ENCODE measurements around the gene TBC1D20. TPM values are rescaled to one million over a fixed set of nuclear protein-coding genes. Genes with fewer than 3 reads are reported as not detected.

The TBC1D20 gene
- polyA plus RNA-seq, 1 donor = 30.4 TPM

- Histone ChIP-seq H3K36me3 (ENCODE audit: control insufficient read depth, insufficient read depth, low read length) (peaks cover 77% of the 10 kb centered on the region), H3K27me3 (ENCODE audit: control insufficient read depth, insufficient read depth, low read length) (no peaks in the 10 kb centered on the region), H3K9me3 (ENCODE audit: control insufficient read depth, low read depth, low read length) (no peaks in the 10 kb centered on the region), H3K4me1 (ENCODE audit: control insufficient read depth, insufficient read depth, low read length) (no peaks in the 10 kb centered on the region), H3K4me3 (ENCODE audit: low read length) (no peak overlapping the region), H3K27ac (ENCODE audit: low read length) (no peak overlapping the region)
- no peak for DNase-seq
- 100% methylated on average over 1 of the region's 18 CpGs for WGBS (ENCODE audit: insufficient coverage, low lambda C conversion rate)
Measured at GRCh38 chr20:438571-439469, 23.5 kb downstream of the TBC1D20 start.

GRCh38 chr20:437787-438486, 24.4 kb downstream of the TBC1D20 start:
- peaks cover 75% of the 10 kb centered on the region for H3K36me3 ChIP-seq (ENCODE audit: control insufficient read depth, insufficient read depth, low read length)
- no peaks in the 10 kb centered on the region for H3K9me3 ChIP-seq (ENCODE audit: control insufficient read depth, low read depth, low read length)
- no peak overlapping the region for H3K4me3 ChIP-seq (ENCODE audit: low read length)
- H3K4me1 ChIP-seq (ENCODE audit: control insufficient read depth, insufficient read depth, low read length) = no peaks in the 10 kb centered on the region
- no peaks in the 10 kb centered on the region for H3K27me3 ChIP-seq (ENCODE audit: control insufficient read depth, insufficient read depth, low read length)
- DNase-seq = no peak
- H3K27ac ChIP-seq (ENCODE audit: low read length) = no peak overlapping the region
- no CpG with 5 or more reads among the region's 6 CpGs for WGBS (ENCODE audit: insufficient coverage, low lambda C conversion rate)

GRCh38 chr20:436476-436875, 25.9 kb downstream of the TBC1D20 start:
- H3K36me3 ChIP-seq (ENCODE audit: control insufficient read depth, insufficient read depth, low read length) = peaks cover 79% of the 10 kb centered on the region
- H3K27me3 ChIP-seq (ENCODE audit: control insufficient read depth, insufficient read depth, low read length) = no peaks in the 10 kb centered on the region
- no peak overlapping the region for H3K27ac ChIP-seq (ENCODE audit: low read length)
- DNase-seq = no peak
- no CpG with 5 or more reads among the region's 5 CpGs for WGBS (ENCODE audit: insufficient coverage, low lambda C conversion rate)
- no peak overlapping the region for H3K4me3 ChIP-seq (ENCODE audit: low read length)
- H3K4me1 ChIP-seq (ENCODE audit: control insufficient read depth, insufficient read depth, low read length) = no peaks in the 10 kb centered on the region
- H3K9me3 ChIP-seq (ENCODE audit: control insufficient read depth, low read depth, low read length) = no peaks in the 10 kb centered on the region

DNA sequence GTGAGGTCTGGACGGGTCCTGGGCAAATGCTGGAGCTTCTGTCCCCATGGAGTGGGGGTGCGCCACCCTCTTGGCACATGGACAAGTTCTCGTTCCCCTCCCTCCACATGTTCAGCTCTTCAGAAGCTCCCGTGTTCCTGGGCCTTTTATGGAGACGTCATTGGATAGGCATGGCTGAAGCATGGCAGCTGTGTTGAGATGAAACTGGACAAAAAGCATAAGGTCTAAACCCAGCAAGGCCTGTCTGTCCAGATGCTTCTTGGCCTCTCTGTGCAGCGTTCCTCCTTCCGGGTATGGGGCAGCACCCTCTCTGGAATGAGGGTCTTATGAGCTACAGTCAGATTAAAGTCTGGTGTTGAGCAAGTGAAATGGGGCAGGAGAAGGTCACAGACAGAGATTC, 26.8 kb downstream of the TBC1D20 start:
- Histone ChIP-seq H3K4me1 (ENCODE audit: control insufficient read depth, insufficient read depth, low read length) (no peaks in the 10 kb centered on the region), H3K27ac (ENCODE audit: low read length) (no peak overlapping the region), H3K9me3 (ENCODE audit: control insufficient read depth, low read depth, low read length) (no peaks in the 10 kb centered on the region), H3K36me3 (ENCODE audit: control insufficient read depth, insufficient read depth, low read length) (peaks cover 78% of the 10 kb centered on the region), H3K4me3 (ENCODE audit: low read length) (no peak overlapping the region), H3K27me3 (ENCODE audit: control insufficient read depth, insufficient read depth, low read length) (no peaks in the 10 kb centered on the region)
- no CpG with 5 or more reads among the region's 7 CpGs for WGBS (ENCODE audit: insufficient coverage, low lambda C conversion rate)
- no peak for DNase-seq

GRCh38 chr20:434661-435419, 27.5 kb downstream of the TBC1D20 start:
- H3K4me3 ChIP-seq (ENCODE audit: low read length) = no peak overlapping the region
- WGBS (ENCODE audit: insufficient coverage, low lambda C conversion rate) = no CpG with 5 or more reads among the region's 16 CpGs
- no peak overlapping the region for H3K27ac ChIP-seq (ENCODE audit: low read length)
- H3K36me3 ChIP-seq (ENCODE audit: control insufficient read depth, insufficient read depth, low read length) = peaks cover 78% of the 10 kb centered on the region
- no peak for DNase-seq
- H3K9me3 ChIP-seq (ENCODE audit: control insufficient read depth, low read depth, low read length) = no peaks in the 10 kb centered on the region
- no peaks in the 10 kb centered on the region for H3K4me1 ChIP-seq (ENCODE audit: control insufficient read depth, insufficient read depth, low read length)
- no peaks in the 10 kb centered on the region for H3K27me3 ChIP-seq (ENCODE audit: control insufficient read depth, insufficient read depth, low read length)

- no CpG with 5 or more reads among the region's 11 CpGs for WGBS (ENCODE audit: insufficient coverage, low lambda C conversion rate)
- H3K27ac ChIP-seq (ENCODE audit: low read length) = no peak overlapping the region
- H3K36me3 ChIP-seq (ENCODE audit: control insufficient read depth, insufficient read depth, low read length) = peaks cover 78% of the 10 kb centered on the region
- DNase-seq = no peak
- H3K27me3 ChIP-seq (ENCODE audit: control insufficient read depth, insufficient read depth, low read length) = no peaks in the 10 kb centered on the region
- H3K4me3 ChIP-seq (ENCODE audit: low read length) = no peak overlapping the region
- H3K9me3 ChIP-seq (ENCODE audit: control insufficient read depth, low read depth, low read length) = no peaks in the 10 kb centered on the region
- H3K4me1 ChIP-seq (ENCODE audit: control insufficient read depth, insufficient read depth, low read length) = no peaks in the 10 kb centered on the region
Measured at GRCh38 chr20:434221-434620, 28.1 kb downstream of the TBC1D20 start.

DNA sequence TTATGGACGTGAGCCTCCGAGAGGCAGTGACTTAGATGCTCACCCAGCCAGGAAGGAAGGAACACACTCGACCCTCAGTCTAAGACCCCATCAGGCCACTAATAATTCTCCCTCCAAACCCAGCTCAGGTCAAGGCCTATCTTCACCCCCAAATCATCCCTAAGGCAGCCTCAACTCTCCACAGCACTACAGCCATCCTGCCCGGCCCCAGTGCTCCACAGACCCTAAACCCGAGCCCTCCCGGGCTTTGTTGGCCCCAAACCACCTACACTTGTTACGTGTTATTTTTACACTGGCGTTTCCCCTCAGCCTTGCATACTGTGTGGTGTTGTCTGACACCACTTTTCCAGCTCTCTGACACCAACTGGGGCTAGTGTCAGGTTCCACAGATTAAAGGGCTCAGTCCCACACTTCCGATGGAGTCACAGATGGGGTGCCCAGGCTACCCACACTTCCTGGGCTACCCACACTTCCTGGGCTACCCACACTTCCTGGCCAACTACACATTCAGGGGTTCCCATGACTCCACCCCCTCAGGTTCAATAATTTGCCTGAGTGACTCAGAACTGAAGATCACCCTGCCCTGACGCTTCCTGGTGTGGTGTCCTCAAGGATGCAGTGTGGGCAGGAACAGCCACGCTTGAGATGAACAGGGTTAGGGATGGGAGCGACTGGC, 28.9 kb downstream of the TBC1D20 start:
- DNase-seq = no peak
- no peak overlapping the region for H3K27ac ChIP-seq (ENCODE audit: low read length)

GRCh38 chr20:432677-433299, 29.5 kb downstream of the TBC1D20 start:
- WGBS (ENCODE audit: insufficient coverage, low lambda C conversion rate) = no CpG with 5 or more reads among the region's 11 CpGs
- Histone ChIP-seq H3K4me3 (ENCODE audit: low read length) (no peak overlapping the region), H3K4me1 (ENCODE audit: control insufficient read depth, insufficient read depth, low read length) (no peaks in the 10 kb centered on the region), H3K27ac (ENCODE audit: low read length) (no peak overlapping the region), H3K27me3 (ENCODE audit: control insufficient read depth, insufficient read depth, low read length) (no peaks in the 10 kb centered on the region), H3K36me3 (ENCODE audit: control insufficient read depth, insufficient read depth, low read length) (peaks cover 74% of the 10 kb centered on the region), H3K9me3 (ENCODE audit: control insufficient read depth, low read depth, low read length) (no peaks in the 10 kb centered on the region)
- no peak for DNase-seq

More for the DNA sequence above, 28.9 kb downstream of the TBC1D20 start:
- Histone ChIP-seq H3K4me3 (ENCODE audit: low read length) (no peak overlapping the region), H3K4me1 (ENCODE audit: control insufficient read depth, insufficient read depth, low read length) (no peaks in the 10 kb centered on the region), H3K27me3 (ENCODE audit: control insufficient read depth, insufficient read depth, low read length) (no peaks in the 10 kb centered on the region), H3K36me3 (ENCODE audit: control insufficient read depth, insufficient read depth, low read length) (peaks cover 75% of the 10 kb centered on the region), H3K9me3 (ENCODE audit: control insufficient read depth, low read depth, low read length) (no peaks in the 10 kb centered on the region)
- no CpG with 5 or more reads among the region's 12 CpGs for WGBS (ENCODE audit: insufficient coverage, low lambda C conversion rate)

GRCh38 chr20:432208-432607, 30.1 kb downstream of the TBC1D20 start:
- Histone ChIP-seq H3K36me3 (ENCODE audit: control insufficient read depth, insufficient read depth, low read length) (peaks cover 74% of the 10 kb centered on the region), H3K4me3 (ENCODE audit: low read length) (no peak overlapping the region), H3K27me3 (ENCODE audit: control insufficient read depth, insufficient read depth, low read length) (no peaks in the 10 kb centered on the region), H3K27ac (ENCODE audit: low read length) (no peak overlapping the region), H3K9me3 (ENCODE audit: control insufficient read depth, low read depth, low read length) (no peaks in the 10 kb centered on the region), H3K4me1 (ENCODE audit: control insufficient read depth, insufficient read depth, low read length) (no peaks in the 10 kb centered on the region)
- DNase-seq = no peak
- WGBS (ENCODE audit: insufficient coverage, low lambda C conversion rate) = no CpG with 5 or more reads among the region's 13 CpGs

Data from large intestine (tissue), 3 donors.